SH-SY5Y (cell line): ENCODE measurements around the gene KIAA0930.

Experiments used
- GATA2 ChIP-seq: IDR thresholded peaks from 2 replicates; pipeline ENCODE4 v1.6.1; 2011; ENCODE audit warnings: mild to moderate bottlenecking, low read depth, low read length
- GATA3 ChIP-seq: IDR thresholded peaks from 2 replicates; pipeline ENCODE4 v1.6.1; 2011; ENCODE audit warnings: low read depth, mild to moderate bottlenecking, low read length, moderate library complexity

DNA sequence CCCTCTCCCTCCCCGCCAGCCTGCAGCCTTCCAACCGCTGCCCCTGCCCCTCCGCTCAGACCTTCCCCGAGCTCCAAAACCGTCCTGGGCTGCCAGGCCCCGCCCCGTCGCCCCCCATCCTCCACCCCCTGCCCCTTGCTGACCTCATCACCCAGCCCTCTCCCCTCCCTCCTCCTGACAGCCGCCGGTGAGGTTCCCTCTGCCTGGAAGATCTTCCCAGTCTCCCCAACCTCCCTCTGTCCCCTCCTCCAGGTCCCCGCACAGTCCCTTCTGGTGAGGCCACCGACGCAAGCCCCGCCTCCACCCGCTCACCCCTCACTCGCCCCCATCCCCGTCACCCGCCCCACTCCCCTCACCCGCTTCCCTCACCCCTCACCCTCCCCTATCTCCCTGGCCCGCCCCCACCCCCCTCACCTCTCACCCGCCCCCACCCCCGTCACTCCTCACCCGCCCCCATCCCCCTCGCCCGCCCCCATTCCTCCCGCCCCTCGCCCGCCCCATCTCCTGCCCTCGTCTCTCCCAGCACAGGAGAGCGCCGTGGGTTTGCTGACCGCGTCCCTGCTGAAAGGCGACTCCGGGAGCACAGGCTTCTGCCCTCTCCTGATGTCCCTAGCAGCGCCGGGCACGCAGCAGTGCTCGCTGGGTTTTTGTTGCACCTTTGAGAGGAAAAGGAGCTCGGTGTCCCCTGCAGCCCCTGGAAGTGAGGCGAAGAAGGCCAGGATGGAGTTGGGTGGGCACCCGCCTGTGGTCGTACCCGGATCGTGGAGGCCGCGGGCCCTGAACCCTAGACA is 27.7 kb upstream of the KIAA0930 start:
- TF ChIP-seq GATA2 (no peak), GATA3 (no peak)
